ENCODE data around the gene MAN2A1.
A peak's percentile ranks its signal among the peaks of the same experiment; 100 is the strongest.

Gene MAN2A1

DNA sequence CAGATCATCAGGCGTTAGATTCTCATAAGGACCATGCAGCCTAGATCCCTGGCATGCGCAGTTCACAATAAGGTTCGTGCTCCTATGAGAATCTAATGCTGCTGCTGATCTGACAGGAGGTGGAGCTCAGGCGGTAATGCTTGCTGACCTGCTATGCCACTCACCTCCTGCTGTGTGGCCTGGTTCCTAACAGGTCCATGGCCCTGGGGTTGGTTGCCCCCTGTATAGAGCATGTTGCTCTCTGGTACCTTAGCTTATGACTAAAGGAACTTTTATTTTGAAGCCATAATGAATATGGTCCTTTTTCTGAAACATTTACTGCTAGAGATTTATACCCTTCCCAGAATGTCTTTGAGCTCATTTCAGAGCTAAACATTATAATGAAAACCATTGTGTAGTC, 3.1 kb downstream of the MAN2A1 start:
- in situ Hi-C loops (cut with HindIII; ENCODE audit: low sequenced_read_pairs), result no loop called here
- TF ChIP-seq, protein P1, sequence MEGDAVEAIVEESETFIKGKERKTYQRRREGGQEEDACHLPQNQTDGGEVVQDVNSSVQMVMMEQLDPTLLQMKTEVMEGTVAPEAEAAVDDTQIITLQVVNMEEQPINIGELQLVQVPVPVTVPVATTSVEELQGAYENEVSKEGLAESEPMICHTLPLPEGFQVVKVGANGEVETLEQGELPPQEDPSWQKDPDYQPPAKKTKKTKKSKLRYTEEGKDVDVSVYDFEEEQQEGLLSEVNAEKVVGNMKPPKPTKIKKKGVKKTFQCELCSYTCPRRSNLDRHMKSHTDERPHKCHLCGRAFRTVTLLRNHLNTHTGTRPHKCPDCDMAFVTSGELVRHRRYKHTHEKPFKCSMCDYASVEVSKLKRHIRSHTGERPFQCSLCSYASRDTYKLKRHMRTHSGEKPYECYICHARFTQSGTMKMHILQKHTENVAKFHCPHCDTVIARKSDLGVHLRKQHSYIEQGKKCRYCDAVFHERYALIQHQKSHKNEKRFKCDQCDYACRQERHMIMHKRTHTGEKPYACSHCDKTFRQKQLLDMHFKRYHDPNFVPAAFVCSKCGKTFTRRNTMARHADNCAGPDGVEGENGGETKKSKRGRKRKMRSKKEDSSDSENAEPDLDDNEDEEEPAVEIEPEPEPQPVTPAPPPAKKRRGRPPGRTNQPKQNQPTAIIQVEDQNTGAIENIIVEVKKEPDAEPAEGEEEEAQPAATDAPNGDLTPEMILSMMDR (IDR thresholded peaks at IDR 0.05; ENCODE audit: low read depth, low read length), result no peak
- no peak overlapping the region for H3K4me3 ChIP-seq (ENCODE audit: low read depth, low read length)
- DNase-seq (ENCODE audit: low read depth, low spot score), result no peak

DNA sequence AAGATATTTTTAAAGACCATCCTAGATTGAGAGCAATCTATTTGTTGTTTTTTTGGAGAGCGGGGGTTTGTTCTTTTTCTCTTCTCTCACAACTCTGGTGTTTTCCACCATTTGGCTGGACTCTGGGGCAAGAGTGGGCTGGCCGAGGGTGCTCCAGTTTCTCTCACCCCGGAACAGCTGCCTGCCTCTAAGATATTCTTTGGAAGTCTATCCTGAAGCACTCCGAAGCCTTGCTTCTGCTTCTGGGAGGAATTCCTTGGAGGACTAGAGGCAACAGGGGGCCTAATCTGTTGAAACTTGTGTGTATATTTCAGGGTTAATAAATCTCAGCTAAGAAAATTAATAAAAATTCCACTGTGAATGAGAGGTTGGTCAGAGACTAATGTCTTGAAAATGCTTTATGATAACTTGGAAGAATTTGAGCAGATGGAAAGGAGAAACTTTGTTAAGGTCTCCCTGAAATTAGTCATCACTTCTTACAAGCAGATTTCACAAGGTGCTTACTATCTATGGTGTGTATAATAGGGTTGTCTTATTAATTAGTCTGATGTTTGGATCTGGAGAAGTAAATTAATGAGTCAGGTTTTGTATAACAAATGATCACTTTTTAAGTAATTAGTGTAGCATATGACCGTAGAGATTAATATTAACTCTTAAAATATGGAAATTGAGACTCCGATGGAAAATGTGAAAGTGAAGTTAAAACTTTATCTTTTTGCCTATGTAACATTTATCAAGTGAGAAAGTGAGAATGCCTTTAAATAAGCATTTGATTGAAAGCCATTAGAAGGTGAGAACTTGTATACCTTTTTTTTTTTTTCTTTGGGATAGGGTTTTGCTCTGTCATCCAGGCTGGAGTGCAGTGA, 4.0 kb downstream of the MAN2A1 start:
- TF ChIP-seq, protein P1 (IDR thresholded peaks at IDR 0.05; ENCODE audit: low read depth, low read length), result no peak
- H3K4me3 ChIP-seq (ENCODE audit: low read depth, low read length), result no peak overlapping the region
- DNase-seq (ENCODE audit: low read depth, low spot score), result no peak
- in situ Hi-C loops (cut with HindIII; ENCODE audit: low sequenced_read_pairs), result no loop called here

DNA sequence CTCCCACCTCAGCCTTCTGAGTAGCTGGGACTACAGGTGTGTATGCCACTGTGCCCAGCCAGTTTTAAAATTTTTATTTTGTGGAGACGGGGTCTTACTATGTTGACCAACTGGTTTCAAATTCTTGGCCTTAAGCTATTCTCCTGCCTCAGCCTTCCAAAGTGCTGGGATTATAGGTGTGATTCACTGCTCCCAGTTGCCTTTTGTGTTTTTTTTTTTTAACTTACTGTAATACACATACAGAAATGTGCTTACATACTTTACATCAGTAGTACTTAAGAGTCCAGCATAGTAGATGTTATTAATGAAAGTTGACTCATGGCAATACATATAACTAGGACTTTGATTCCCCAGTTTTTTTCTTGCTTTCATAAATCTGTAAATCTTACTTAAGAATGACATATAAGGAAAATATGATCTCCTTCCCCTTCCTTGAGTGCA, 4.7 kb downstream of the MAN2A1 start:
- H3K4me3 ChIP-seq (ENCODE audit: low read depth, low read length), result no peak overlapping the region
- in situ Hi-C loops (cut with HindIII; ENCODE audit: low sequenced_read_pairs), result no loop called here
- peak; percentile 51 for DNase-seq (ENCODE audit: low read depth, low spot score)
- TF ChIP-seq, protein P1 (IDR thresholded peaks at IDR 0.05; ENCODE audit: low read depth, low read length), result no peak

DNA sequence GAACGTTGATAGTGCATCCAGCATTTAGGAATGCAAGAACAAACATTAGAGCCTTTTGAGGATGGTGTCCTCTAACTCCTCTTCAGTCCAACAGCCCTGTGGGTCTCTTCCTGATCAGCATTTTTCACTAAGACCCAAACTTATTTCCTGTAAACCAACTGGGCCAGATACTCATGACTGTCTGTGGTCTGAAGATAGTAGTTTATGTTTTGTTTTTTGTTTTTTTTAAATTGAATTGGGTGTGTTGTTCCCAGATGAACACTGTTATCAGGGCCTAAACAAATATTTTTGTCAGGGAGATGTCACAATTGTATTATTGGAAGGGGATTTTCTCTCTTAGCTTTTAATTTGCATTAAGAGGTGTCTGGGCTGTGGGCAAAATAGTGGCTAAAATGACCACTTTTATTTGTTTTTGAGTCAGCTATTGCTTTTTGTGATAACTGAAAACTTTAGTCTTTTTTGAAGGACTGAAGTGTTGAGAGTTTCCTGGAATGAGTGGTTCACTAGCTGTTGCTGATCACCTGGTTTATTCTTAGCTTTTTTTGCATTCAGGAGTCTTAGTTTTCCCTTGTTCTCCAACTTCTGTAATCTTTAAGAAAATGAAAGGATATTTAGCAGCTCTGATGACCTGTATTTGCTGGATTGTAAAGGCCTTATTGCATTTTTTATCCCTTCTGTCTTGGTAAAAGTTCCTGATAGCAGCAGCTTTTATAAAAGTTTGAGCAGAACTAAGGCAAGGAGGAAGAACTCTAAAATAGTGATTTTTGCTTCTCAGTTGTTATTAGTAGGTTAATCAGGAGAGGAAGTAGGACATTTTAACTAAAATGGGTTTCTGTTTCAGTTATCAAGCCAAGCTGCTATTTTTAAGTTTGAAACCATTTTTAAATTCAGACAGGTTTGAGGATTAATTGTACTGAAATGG, 5.5 kb downstream of the MAN2A1 start:
- DNase-seq (ENCODE audit: low read depth, low spot score), result no peak
- in situ Hi-C loops (cut with HindIII; ENCODE audit: low sequenced_read_pairs), result no loop called here
- TF ChIP-seq, protein P1 (IDR thresholded peaks at IDR 0.05; ENCODE audit: low read depth, low read length), result no peak
- no peak overlapping the region for H3K4me3 ChIP-seq (ENCODE audit: low read depth, low read length)

DNA sequence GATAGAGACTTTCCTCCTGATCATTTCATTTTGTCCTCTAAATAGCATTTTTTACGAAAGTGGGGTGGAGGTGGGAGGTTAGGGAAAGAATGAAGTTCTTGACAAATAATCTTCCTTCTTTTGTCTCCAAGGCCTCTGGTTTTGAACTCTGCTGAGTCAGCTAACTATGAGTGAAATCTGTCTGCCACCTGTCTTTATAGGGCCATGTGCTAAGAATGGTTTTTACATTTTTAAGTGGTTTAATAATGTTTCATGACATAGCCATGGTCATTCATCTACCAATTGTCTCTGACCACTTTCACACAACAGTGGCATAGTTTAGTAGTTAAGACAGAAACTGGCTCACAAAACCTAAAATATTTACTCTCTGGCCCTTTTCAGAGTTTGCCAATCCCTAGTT, 7.6 kb downstream of the MAN2A1 start:
- TF ChIP-seq, protein P1 (IDR thresholded peaks at IDR 0.05; ENCODE audit: low read depth, low read length), result no peak
- in situ Hi-C loops (cut with HindIII; ENCODE audit: low sequenced_read_pairs), result no loop called here
- H3K4me3 ChIP-seq (ENCODE audit: low read depth, low read length), result no peak overlapping the region
- DNase-seq (ENCODE audit: low read depth, low spot score), result no peak

DNA sequence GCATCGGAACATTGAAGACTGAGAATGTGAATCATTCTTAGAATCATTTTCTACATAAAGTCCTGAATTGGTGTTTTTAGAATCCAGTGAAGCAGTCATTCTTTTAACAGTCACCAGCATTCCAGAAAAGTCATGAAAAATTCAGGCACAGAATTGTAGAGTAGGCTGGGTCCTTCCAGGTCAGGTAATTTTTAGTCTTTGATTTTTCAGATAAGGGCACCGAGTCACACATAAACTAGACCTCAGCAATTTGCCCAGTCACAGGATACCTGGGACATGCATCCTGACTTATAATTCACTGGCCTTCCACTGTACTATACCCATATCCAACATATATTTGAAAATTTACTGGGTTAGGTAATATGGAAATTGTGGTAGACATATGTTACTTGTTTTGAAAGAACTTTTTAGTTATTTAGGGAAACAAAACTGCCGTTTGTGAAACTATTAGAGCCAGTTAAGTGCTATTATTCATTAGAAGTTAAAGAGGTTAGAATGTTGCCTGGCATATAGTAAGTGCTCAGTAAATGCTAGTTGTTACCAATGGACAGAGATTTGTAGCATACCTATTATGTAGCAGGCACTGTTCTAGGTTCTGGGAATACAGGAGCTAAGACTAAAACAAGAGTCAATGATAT, 10.9 kb downstream of the MAN2A1 start:
- in situ Hi-C loops (cut with HindIII; ENCODE audit: low sequenced_read_pairs), result no loop called here
- TF ChIP-seq, protein P1 (IDR thresholded peaks at IDR 0.05; ENCODE audit: low read depth, low read length), result no peak

More for the DNA sequence above, 10.9 kb downstream of the MAN2A1 start:
- H3K4me3 ChIP-seq (ENCODE audit: low read depth, low read length), result no peak overlapping the region
- no peak for DNase-seq (ENCODE audit: low read depth, low spot score)
